Measurements from ENCODE around the gene PNPLA2. TPM values are rescaled to one million over a fixed set of nuclear protein-coding genes. Genes with fewer than 3 reads are reported as not detected.

Gene PNPLA2
- total RNA-seq, 4 donors from 2014 or later, result 204 to 1,337 (median 369) TPM

DNA sequence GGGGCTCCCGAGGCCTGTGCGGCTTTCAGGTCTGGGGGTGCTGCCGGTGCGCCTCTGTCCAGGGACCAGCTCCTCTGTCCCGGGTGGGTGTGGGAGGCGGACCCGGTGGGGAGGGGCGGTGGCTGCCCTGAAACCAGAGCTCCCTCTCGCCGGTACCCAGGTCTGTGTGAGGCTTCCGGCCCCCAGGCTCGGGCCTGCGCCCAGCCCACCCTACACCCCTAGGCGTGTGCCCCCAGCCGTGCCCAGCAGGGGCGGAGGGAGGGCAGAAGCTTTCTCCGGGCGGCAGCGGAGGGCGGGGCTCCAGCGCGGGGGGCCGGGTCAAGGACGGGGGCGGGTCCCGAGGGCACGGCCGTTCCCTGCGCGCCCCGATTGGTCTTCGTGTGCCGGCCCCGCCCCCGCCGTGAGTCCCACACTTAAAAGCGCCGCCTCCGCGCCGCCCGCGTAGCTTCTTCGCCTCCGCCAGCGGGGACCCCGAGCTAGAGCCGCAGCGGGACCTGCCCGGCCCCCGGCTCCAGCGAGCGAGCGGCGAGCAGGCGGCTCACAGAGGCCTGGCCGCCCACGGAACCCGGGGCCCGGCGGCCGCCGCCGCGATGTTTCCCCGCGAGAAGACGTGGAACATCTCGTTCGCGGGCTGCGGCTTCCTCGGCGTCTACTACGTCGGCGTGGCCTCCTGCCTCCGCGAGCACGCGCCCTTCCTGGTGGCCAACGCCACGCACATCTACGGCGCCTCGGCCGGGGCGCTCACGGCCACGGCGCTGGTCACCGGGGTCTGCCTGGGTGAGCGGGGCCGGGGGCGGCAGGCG is 616 bp downstream of the PNPLA2 start:
- TF ChIP-seq, protein P1, sequence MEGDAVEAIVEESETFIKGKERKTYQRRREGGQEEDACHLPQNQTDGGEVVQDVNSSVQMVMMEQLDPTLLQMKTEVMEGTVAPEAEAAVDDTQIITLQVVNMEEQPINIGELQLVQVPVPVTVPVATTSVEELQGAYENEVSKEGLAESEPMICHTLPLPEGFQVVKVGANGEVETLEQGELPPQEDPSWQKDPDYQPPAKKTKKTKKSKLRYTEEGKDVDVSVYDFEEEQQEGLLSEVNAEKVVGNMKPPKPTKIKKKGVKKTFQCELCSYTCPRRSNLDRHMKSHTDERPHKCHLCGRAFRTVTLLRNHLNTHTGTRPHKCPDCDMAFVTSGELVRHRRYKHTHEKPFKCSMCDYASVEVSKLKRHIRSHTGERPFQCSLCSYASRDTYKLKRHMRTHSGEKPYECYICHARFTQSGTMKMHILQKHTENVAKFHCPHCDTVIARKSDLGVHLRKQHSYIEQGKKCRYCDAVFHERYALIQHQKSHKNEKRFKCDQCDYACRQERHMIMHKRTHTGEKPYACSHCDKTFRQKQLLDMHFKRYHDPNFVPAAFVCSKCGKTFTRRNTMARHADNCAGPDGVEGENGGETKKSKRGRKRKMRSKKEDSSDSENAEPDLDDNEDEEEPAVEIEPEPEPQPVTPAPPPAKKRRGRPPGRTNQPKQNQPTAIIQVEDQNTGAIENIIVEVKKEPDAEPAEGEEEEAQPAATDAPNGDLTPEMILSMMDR (IDR thresholded peaks at IDR 0.05; ENCODE audit: low read depth), result no peak

DNA sequence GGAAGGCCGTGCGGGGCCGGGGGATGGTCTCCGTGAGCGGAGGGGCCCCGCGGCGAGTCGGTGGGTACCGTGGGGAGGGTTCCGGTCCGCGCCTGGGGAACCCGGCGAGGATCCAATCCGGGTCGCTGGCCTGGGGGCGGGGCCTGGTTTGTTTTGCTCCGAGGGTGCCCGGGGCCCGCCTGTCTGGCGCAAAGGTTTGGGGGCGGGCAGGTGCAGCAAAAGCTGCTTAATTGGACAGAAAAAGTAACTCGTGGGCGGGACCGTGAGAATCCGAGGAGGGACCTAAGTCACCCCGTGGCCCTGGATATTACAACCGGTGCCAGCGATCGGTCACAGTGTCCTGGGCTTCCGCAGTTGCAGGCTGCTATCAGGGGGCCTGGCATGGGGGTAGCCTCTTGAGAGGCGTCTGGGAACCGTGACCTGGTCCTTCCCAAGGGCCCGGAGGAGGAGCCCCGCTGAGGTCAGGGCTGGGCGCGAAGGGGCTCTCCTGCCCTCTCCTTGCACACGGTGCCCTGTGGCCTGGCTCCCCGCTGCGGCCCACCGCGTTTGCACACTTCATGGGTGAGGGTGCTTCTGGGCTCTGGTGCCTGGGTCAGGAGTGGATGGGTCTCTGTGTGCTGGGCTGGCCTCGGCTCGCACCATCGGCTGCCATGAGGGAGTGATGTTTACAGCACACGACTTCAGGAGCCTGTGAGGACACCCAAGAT is 1.4 kb downstream of the PNPLA2 start:
- TF ChIP-seq, protein P1 (IDR thresholded peaks at IDR 0.05; ENCODE audit: low read depth), result no peak

DNA sequence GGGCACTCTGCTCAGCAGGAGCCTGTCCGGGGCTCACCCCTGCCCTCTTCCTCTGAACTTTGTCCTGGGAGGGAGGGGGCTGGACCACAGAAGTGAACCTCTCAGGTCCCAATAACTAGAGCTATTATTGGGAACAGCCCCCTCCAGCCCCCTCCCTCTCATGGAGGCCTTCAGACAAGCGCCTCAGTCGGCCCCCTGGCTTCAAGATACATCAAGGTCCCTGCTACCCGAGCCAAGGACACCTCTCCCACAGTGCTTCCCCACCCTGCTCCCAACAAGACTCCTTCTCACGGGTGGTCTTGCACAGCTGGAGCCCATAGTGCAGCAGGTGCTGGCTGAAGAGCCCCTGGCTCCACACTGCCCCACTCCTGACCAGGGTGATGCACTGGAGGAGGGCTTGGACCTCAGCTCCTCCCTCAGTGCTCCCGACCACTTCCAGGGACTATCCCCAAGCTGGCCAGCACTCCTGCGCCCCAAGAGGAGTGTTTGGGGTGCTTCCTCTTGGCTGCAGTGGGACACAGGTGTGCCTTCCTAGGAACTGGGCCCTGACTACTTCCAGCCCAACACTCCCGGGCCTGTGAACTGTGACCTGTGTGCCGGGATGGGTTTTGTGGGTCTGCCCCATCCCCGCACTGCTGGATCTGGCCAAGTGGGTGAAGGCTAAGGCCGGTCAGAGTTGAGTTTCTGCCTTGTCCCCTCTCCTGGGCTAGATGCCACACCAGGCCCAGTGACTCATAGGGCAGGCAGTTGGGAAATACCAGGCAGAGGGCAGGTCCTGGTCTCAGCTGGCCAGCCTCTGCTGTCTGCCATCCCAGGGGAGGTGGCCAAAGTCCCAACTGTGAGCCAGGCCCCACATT is 2.2 kb downstream of the PNPLA2 start:
- TF ChIP-seq, protein P1 (IDR thresholded peaks at IDR 0.05; ENCODE audit: low read depth), result no peak

DNA sequence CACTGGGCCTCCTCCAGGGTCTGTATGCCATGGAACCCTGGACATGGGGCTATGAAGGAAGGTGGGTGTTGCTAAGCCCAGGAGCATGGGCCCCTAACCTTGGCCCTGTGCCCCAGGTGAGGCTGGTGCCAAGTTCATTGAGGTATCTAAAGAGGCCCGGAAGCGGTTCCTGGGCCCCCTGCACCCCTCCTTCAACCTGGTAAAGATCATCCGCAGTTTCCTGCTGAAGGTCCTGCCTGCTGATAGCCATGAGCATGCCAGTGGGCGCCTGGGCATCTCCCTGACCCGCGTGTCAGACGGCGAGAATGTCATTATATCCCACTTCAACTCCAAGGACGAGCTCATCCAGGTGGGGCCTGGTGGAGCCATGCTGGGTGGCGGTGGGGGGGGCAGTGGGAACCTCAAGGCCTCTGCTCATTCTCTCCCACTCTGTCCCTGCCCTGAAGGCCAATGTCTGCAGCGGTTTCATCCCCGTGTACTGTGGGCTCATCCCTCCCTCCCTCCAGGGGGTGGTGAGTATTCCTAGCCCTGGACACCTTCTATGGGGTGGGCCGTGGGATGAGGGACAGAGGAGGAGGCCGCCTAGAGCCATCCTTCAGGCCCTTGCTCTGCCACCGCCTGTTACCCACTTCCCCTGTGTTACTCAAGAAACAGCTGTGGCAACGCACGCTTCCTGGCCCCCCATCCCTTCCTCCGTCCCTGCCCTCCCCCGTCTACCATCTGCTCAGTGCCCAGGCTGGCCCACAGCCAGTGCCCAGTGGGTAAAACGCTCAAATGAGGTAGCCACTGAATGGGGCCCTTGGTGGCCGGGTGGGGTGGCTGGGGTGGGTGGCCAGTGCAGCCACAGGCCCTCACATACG is 3.0 kb downstream of the PNPLA2 start:
- TF ChIP-seq, protein P1 (IDR thresholded peaks at IDR 0.05; ENCODE audit: low read depth), result no peak

DNA sequence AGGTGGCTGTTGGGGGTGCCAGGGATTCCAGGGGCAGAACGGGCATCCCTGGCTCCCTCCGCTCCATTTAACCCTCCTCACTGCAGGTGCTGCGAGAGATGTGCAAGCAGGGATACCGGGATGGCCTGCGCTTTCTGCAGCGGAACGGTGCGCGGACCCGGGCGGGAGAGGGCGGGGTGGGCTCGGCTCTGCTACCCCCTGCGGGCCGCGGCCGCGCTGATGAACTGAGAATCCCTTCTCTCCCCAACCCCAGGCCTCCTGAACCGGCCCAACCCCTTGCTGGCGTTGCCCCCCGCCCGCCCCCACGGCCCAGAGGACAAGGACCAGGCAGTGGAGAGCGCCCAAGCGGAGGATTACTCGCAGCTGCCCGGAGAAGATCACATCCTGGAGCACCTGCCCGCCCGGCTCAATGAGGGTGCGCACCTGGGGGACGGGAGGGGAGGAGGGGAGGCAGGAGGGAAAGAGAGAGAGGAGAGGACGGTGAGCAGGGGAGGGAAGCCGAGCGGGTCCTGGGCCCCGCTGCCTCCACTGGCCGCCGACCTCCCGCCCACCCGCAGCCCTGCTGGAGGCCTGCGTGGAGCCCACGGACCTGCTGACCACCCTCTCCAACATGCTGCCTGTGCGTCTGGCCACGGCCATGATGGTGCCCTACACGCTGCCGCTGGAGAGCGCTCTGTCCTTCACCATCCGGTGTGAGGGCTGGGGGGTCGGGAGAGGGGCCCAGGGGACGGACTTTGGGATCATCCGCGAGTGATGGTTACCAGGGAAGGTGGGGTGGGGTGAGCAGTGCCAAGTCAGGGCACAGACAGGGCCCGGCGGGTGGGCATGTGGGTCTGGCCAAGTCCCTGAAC is 5.0 kb downstream of the PNPLA2 start:
- TF ChIP-seq, protein P1 (IDR thresholded peaks at IDR 0.05; ENCODE audit: low read depth), result no peak

DNA sequence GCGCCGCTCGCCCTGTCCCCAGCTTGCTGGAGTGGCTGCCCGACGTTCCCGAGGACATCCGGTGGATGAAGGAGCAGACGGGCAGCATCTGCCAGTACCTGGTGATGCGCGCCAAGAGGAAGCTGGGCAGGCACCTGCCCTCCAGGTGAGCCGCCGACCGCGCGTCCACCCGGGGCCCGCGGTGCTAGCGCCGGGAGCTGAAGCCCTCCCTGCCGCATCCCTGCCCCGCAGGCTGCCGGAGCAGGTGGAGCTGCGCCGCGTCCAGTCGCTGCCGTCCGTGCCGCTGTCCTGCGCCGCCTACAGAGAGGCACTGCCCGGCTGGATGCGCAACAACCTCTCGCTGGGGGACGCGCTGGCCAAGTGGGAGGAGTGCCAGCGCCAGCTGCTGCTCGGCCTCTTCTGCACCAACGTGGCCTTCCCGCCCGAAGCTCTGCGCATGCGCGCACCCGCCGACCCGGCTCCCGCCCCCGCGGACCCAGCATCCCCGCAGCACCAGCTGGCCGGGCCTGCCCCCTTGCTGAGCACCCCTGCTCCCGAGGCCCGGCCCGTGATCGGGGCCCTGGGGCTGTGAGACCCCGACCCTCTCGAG is 5.7 kb downstream of the PNPLA2 start:
- TF ChIP-seq, protein P1 (IDR thresholded peaks at IDR 0.05; ENCODE audit: low read depth), result no peak

Data from subcutaneous adipose tissue (tissue), 4 donors.